A172 (cell line): ENCODE data around the gene ELK4. TPM values are rescaled to one million over a fixed set of nuclear protein-coding genes. Genes with fewer than 3 reads are reported as not detected.
"Not testable (repeated sequence)": the region's sequence is repeated elsewhere in the genome, so short reads cannot be mapped to it uniquely, and the experiment has no call there.

Experiments used
- DNase-seq: peaks from one replicate; pipeline ENCODE4 v3.0.0-alpha.2; 2015; ENCODE audit warnings: low spot score
- total RNA-seq: library from RNA; depleted of rRNA; stranded (reverse); fragments of >200 nt; shearing (Covaris generic); gene quantifications from 2 replicates; pipeline ENCODE4 v1.2.3, GENCODE V29; 2014

The ELK4 gene
- total RNA-seq, 1 experiment from 2014 or later: 17.7 TPM

GRCh38 chr1:205664399-205665017, 32.7 kb upstream of the ELK4 start:
- peak; percentile 67 for DNase-seq

GRCh38 chr1:205663286-205663936, 31.6 kb upstream of the ELK4 start:
- no peak for DNase-seq

GRCh38 chr1:205662791-205663190, 31.0 kb upstream of the ELK4 start:
- DNase-seq: no peak

DNA sequence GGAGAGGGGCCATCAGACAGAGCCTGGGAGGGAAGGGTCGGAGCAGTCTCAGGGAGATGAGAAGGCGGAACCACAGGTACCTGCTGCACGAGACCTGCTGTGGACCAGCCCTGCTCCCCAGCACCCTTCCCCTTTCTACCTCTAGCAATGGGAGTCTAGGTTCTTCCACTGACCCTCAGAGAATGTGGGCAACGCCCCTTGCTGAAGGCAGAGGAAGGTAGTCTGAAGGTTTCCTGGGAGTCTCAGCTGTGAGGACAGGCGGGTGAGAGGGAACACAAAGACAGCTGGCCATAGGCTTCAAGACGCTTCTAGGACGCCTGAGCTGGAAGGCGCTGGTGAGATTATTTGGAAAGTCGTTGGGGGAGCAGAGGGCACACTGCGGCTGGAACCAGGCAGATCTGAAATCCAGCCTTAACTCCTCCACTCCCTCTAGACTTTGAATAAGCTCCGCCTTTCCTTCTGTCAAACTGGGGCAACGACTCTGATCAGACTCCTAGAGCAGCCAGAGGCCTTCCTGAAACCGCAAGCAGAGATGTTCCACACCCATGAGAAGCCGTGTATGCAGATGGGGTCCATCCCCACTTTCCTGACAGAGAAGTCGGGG, 30.4 kb upstream of the ELK4 start:
- no peak for DNase-seq

GRCh38 chr1:205661429-205662134, 29.8 kb upstream of the ELK4 start:
- DNase-seq: no peak

DNA sequence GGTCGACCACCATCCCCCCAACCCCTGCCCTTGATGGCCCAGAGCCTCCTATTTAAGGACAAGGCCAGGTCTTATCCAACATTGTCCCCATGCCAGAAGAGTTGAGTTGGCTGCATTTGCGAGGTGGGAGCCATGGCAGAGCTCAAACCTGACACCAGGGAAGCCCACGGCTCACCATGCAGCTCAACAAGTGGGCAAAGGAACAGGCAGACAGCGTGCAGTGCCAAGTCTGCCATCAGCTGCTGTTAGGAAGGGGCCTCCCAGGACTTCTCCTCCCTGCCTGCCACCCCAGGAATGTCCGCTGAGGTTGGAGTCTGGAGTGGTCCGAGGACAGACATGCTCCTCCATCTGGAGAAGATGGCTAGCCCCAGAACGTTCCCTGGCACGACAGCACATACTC, 28.6 kb upstream of the ELK4 start:
- DNase-seq: no peak

GRCh38 chr1:205658943-205659581, 27.3 kb upstream of the ELK4 start:
- peak; percentile 67 for DNase-seq

- DNase-seq: peak; percentile 48
Measured at GRCh38 chr1:205656236-205656635, 24.4 kb upstream of the ELK4 start.

DNA sequence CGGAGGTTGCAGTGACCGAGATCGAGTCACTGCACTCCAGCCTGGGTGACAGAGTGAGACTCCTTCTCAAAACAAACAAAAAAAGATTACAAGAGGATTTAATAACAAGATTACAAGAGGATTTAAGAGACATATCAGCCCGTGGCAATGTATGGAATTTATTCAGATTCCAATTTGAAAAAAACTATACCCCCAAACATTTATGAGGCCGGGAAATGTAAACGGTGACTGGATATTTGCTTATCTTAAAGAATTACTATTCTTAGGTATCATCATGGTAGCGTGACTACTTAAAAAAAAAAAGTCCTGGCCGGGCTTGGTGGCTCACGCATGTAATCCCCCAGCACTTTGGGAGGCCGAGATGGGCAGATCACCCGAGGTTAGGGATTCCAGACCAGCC, 21.2 kb upstream of the ELK4 start:
- no peak for DNase-seq

DNA sequence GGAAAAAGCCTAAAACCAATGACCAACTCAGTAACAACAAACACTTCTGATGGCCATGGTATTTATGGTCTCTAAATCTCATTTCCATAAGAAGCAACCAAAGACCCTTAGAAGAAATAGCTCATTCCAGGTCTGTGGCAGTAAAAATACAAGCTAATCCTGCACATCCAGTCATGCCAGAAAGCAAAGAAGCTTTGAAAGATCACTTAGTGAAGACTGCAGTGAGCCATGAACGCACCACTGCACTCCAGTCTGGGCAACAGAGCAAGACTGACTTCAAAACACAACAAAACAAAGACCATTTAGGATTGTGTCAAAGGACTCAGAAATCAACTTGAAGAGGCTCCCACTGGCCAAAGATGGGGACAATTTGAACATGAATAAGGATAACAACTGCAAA, 18.4 kb upstream of the ELK4 start:
- no peak for DNase-seq

GRCh38 chr1:205645519-205645918, 13.7 kb upstream of the ELK4 start:
- DNase-seq: no peak

DNA sequence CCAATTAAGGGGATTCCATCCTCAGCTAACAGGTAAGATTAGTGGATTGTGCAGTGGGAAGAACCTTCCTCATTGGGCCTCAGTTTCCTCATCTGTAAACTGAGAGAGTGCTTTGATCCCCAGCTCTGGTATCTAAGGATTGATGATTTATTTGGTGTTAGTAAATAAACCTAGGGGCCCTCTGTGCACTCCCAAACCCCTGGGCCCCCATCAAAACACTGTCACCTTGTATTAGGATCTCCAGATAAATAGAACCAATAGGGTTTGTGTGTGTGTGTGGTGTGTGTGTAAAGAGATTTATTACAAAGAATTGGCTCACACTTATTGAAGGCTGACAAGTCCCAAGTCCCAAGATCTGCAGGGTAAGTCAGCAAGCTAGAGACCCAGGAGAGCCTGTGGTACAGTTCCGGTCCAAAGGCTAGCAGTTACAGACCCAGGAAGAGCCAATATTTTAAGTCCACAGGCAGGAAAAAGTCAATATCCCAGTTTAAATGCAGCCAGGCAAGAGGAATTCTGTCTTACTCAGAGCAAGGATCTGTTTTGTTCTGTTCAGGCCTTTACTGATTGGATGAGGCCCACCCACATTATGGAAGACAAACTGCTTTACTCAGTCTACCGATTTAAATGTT, 11.0 kb upstream of the ELK4 start:
- DNase-seq: no peak

- no peak for DNase-seq
Measured at GRCh38 chr1:205639567-205639966, 7.8 kb upstream of the ELK4 start.

GRCh38 chr1:205637854-205638468, 6.2 kb upstream of the ELK4 start:
- DNase-seq: no peak

DNA sequence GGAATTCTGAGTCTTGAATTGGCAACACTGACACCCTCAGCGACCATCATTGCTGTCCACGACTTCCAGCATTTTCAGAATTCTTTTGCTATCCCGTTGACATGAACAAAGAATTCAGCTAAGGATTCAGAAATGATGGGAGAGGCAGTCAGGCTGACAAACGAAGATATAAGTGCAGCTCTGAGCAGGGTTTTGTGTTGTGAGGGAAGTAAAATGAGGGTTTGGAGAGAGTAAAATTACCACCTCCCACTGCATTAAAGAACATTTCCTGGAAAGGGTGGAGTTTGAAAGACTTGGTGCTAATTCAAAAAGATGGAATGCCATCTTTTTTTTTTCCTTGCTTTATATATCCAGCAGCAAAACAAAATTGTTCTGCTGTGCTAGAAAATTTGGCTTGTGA, 4.9 kb upstream of the ELK4 start:
- DNase-seq: no peak

GRCh38 chr1:205636138-205636530, 4.3 kb upstream of the ELK4 start:
- not testable (repeated sequence) for DNase-seq

GRCh38 chr1:205633421-205633976, 1.7 kb upstream of the ELK4 start:
- no peak for DNase-seq

- peak; percentile 26 for DNase-seq
Measured at GRCh38 chr1:205632669-205633169, 908 bp upstream of the ELK4 start.

DNA sequence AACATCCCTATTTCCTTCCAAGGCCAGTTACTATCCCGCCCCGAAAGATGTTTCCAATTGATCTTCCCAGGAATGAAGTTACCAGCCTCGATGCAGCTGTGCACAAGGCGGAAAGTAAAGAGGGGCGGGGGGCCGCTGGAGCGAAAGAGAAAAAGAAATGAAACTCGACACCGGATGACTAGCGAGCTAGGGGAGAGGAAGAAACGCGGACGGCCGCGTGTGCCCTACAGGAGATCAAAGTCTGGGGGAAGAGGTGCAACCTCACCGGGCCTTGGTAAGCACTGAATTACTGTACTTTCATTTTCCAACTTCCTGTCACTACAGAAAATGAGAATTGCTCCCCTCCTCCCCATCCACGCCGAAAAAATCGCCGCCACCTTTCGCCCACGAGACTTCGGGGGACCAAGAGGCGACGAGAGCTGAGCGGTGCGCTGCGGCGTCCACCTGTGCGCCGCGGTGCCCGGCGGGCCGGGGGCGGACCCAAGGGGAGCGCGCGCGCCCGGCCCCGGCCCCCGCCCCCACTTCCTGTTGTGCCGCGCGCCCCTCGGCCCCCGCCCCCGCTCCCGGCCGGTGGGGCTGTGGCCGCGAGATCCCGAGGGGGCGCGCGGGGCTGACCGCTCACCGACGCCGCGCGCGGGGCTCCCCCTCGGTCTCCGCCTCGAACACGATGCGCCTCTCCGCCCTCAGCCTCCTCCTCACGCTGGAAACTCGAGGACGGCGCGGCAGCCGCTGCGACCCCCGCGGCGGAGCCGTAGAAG, 622 bp downstream of the ELK4 start:
- DNase-seq: peak; percentile 87

- DNase-seq: no peak
Measured at GRCh38 chr1:205630651-205631009, 1.2 kb downstream of the ELK4 start.
